Choroid plexus epithelial cell (primary cell): ENCODE results near the gene XPO5.
"Not testable (repeated sequence)": the region's sequence is repeated elsewhere in the genome, so short reads cannot be mapped to it uniquely, and the experiment has no call there.

Source experiments
- DNase-seq: peaks from one replicate; pipeline ENCODE4 v3.0.0-alpha.2; 2010; ENCODE audit warnings: low read depth
- H3K4me3 ChIP-seq: 2 replicates; pipeline ENCODE4 v1.5.1; 2011; ENCODE audit warnings: low read depth, mild to moderate bottlenecking, control low read depth, low read length, moderate library complexity
- TF ChIP-seq, protein P1 (sequence below): conservative IDR thresholded peaks from 2 replicates; pipeline ENCODE4 v1.5.1; 2011; ENCODE audit warnings: low read depth, mild to moderate bottlenecking, control low read depth, inconsistent platforms, low read length, moderate library complexity

Gene XPO5

DNA sequence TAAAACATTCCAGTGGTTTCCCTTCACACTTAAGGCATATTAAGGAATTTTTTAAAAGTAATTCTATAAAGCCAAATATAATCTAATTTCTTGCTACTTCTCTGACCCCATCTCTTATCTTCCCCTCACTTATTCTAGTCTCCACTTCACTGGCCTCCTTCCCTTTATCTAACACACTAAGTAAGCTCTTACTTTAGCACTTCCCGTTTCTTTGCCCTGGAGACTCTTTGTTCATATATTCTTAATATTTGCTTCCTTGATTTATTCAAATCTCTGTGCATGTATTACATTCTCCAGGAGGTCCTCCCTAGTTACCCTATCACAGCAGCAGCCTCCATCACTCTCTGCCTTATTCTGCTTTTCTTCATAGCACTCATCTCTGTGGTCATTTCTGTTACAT, 33.0 kb upstream of the XPO5 start:
- no peak overlapping the region for H3K4me3 ChIP-seq
- TF ChIP-seq, protein P1, sequence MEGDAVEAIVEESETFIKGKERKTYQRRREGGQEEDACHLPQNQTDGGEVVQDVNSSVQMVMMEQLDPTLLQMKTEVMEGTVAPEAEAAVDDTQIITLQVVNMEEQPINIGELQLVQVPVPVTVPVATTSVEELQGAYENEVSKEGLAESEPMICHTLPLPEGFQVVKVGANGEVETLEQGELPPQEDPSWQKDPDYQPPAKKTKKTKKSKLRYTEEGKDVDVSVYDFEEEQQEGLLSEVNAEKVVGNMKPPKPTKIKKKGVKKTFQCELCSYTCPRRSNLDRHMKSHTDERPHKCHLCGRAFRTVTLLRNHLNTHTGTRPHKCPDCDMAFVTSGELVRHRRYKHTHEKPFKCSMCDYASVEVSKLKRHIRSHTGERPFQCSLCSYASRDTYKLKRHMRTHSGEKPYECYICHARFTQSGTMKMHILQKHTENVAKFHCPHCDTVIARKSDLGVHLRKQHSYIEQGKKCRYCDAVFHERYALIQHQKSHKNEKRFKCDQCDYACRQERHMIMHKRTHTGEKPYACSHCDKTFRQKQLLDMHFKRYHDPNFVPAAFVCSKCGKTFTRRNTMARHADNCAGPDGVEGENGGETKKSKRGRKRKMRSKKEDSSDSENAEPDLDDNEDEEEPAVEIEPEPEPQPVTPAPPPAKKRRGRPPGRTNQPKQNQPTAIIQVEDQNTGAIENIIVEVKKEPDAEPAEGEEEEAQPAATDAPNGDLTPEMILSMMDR: no peak
- DNase-seq: no peak

GRCh38 chr6:43608310-43608763, 32.5 kb upstream of the XPO5 start:
- DNase-seq: peak; percentile 91
- H3K4me3 ChIP-seq: no peak overlapping the region
- TF ChIP-seq, protein P1: peak; percentile 92

- TF ChIP-seq, protein P1: no peak
- H3K4me3 ChIP-seq: no peak overlapping the region
- no peak for DNase-seq
Measured at GRCh38 chr6:43606019-43606418, 30.2 kb upstream of the XPO5 start.

DNA sequence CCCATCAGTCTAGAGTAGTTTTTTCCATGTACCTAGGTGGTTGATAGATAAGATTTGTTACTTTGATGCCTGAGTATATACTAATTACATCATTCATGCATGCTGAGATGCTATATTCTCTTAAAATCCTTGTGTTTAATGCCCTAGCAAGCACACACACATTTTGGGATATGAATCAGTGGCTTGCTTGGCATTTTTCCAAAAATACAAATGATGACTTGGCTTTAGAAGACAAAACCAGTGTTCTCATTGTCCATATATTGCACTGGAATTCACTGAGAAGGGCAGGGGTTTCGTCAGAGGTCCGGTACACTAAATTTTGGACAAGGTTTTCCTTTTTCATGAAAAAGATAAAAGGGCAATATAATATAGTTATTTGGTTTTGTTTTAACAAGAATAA, 28.3 kb upstream of the XPO5 start:
- TF ChIP-seq, protein P1: no peak
- no peak overlapping the region for H3K4me3 ChIP-seq
- DNase-seq: peak; percentile 80

DNA sequence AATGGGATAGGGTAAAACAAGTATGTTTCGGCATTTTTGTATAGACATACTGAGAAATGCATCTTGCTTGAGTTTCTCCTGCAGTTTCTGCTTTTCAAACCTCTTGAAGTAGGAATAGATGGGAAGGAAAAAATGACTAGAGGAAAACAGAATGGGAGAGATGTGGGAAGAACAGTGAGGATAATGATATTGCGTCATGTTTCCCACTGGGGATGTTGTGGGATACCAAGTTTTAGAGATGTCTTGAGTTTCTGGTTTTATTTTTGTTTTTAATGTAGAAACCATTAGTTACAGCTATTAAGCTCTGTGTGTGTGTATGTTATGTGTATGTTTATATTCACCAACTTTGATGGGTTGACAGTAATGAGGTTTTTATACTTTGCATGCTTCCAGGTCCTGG, 24.8 kb upstream of the XPO5 start:
- DNase-seq: no peak
- TF ChIP-seq, protein P1: no peak
- H3K4me3 ChIP-seq: no peak overlapping the region

DNA sequence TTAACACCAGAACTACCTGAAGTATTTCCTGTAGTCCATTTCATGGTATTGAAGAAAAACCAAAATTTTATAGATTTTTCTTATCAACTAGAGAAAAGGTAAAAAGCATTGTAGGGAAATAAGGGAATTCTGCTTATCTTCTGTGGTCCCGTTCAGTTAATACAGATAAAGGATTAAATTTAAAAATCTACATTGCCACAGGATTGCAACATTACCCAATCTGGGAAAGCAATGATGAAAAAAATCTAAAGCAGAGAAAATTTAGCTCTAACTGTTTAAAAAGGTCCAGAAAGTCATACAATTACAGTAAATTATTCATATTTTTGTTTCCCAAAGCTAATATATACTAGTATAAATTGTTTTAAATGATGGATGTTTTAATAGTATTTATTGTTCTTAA, 18.1 kb upstream of the XPO5 start:
- H3K4me3 ChIP-seq: no peak overlapping the region
- DNase-seq: no peak
- TF ChIP-seq, protein P1: no peak

- not testable (repeated sequence) for H3K4me3 ChIP-seq, DNase-seq
Measured at GRCh38 chr6:43589564-43589963, 13.7 kb upstream of the XPO5 start.

DNA sequence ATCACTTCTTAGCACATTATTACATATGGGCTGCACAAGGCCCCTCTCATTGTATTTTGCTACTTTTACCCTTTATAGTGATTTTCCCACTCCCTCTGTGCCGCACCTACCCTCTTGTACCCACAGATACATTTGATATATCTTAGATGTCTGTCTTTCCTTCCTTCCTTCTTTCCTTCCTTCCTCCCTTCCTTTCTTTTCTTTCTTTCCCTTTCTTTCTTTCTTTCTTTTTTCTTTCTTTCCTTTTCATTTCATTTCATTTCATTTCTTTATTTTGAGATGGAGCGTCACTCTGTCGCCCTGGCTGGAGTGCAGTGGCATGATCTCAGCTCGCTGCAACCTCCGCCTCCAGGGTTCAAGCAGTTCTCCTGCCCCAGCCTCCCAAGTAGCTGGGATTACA, 12.4 kb upstream of the XPO5 start:
- TF ChIP-seq, protein P1: no peak
- DNase-seq: no peak

More for the DNA sequence above, 12.4 kb upstream of the XPO5 start:
- no peak overlapping the region for H3K4me3 ChIP-seq
